SHP77 treated with DMSO at 0.1 percent for 48 hours (cell line): ENCODE measurements around the gene EFNA1.
"Not testable (repeated sequence)": the region's sequence is repeated elsewhere in the genome, so short reads cannot be mapped to it uniquely, and the experiment has no call there.

ENCODE experiments used
- DNase-seq: peaks from one replicate; lab custom pipeline; 2025; lab: John Stamatoyannopoulos, UW

EFNA1 gene

DNA sequence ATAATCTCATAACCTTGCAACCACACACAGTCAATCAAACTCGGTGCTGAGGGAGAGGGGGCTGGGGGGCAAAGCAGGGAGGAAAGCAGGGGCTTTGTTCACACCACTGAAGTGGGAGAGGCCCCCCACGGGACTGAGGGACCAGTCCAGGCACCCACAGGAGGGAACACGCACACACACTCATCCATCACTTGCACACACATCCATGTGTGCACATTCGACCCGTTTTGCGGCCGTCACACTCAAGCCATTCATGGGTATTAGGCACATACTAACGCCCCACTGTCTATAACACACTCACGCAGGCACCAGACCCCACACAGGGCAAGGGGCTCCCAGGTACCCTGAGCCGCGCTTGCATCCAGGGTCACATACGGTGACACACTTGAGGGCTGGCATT is 35.0 kb upstream of the EFNA1 start:
- no peak for DNase-seq

DNA sequence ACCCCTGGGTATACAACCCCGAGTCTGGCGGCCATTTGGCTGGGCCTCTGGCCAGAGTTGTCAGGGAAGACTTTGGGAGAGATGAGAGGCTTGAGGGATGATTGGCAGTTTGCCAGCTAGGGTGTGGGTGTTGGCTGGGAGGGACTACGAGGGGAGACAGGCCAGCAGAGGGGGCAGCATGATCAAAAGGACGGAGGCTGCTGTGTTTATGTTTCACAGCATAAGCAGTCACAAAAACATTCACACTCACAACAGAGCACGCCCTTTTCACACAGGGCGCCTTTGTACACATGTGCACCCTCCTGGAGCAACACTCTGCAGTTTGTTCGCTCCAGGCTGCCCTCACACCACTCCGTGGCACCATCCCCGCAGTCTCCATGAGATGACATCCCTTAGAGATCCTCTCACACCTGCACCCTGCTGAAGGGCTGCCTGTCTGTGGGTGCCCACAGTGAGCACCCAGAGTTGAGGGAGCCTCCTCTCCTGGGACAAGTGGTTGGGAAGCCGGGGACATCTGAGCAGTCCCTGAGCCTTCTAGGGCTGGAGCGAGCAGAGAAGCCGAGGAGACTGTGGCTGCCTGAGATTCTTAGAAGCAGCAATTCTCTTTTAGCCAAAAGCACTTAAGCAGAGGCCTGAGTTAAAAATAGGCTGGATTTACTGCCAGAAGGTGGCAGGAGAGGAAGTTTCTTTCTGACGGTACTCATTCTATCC is 33.6 kb upstream of the EFNA1 start:
- peak; percentile 91 for DNase-seq

DNA sequence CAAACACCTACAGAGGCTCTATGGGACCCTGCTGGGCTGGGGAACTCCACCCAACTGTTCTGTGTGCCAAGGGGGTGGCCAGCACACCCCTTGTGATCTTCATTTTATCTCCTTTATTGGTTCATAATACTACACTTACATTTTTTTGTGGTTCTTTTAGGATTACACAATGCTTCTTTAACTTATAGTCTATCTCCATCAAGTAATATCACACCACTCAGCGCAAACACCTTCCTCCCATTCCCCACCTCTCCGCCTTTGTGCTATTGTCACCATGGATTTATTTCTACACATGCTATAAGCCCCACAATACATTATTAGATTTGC is 33.1 kb upstream of the EFNA1 start:
- DNase-seq, result no peak

DNA sequence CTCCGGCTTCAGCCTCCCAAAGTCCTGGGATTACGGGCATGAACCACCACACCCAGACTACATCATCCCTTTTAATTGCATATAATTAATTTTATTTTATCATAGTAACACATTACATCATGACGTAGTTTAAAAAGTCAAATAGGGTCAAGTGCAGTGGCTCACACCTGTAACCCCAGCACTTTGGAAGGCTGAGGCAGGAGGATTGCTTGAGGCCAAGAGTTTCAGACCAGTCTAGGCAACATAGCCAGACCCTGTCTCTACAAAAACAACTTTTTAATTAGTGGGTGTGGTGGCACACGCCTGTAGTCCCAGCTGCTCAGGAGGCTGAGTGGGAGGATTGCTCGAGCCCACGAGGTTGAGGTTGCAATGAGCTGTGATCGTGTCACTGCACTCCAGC is 28.3 kb upstream of the EFNA1 start:
- DNase-seq, result no peak

DNA sequence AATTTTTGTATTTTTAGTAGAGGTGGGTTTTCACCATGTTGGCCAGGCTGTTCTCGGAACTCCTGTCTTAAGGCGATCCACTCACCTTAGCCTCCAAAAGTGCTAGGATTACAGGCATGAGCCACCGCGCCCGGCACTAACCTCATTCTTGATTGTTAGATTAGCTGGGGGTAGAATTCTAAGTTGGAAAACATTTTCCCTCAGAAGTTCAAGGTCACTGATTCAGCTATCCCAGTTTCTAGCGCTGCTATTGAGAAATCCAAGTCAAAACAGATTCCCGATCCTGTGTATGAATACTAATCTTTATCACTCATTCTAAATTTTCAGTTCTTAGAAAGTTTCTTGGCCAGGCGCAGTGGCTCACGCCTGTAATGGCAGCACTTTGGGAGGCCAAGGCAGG is 24.4 kb upstream of the EFNA1 start:
- DNase-seq, result no peak

DNA sequence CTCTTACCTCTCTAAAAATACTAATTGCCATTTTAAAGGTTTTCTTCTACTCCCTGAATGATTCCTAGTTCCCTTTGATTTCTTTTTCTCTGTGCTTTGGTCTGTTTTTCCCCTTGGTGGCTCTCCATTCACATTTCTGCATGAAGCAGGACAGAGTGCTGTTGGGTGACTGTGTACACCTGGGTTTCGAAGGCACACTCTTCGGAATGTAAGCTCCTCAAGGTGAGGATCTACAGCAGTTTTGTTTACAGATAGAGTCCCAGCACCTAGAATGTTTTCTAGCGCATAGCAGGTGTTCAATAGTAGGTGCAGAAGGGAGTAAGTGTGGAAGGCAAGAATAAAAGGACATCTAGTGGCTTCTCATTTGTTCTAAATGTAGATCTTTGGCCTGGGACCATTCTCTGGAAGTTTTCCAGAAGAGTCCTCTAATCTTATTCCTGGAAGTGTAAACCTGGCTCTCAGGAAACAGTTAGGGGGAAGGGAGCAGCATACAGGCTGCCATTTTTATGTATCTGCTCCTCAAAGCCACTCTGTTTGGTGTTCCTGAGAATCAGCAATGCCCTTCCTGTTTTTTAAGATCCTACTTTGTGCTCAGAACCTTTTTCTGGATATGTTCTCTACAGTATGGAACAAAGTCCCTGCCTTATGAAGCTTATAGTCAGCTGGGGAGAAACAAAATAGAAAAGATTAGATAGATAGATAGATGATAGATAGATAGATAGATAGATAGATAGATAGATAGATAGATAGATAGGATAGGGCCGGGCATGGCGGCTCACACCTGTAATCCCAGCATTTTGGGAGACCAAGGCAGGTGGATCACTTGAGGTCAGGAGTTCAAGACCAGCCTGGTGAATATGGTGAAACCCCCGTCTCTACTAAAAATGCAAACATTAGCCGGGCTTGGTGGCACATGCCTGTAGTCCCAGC is 22.8 kb upstream of the EFNA1 start:
- no peak for DNase-seq

DNA sequence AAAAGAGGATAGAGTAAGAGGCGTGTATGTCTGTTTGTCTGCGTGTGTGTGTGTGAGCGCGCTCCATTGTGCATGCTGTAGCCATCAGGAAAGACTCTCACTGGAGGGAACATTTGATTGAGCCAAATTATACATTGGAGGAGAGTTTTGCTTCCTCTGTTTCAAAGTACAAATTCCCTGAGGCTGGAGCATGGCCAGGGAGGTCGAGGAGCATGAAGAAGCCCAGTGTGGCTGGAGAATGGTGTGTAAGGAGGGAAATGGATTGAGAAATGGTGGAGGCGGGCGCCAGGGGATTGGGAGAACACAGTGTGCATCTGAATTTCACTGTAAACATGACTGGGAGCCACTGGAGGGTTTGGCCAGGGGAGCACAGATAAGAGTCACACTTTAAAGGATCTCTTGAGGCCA is 22.1 kb upstream of the EFNA1 start:
- no peak for DNase-seq

DNA sequence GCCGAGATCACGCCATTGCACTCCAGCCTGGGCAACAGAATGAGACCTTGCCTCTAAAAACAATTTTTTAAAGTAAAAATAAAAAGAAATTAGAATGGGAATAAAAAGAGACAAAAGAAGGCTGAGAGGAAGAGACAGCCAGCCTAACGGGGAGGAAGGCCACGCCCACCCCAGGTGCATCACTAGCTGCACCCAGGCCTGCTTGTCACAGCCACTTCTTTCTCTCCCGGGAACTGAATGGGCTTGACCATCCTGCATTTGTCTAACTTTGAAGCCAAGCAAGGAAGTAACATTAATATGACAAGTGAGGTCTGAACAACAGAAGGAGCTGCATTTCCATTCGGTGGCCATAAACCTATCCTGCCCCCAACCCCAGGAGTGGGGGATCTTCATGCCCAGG is 20.8 kb upstream of the EFNA1 start:
- DNase-seq, result peak; percentile 14

DNA sequence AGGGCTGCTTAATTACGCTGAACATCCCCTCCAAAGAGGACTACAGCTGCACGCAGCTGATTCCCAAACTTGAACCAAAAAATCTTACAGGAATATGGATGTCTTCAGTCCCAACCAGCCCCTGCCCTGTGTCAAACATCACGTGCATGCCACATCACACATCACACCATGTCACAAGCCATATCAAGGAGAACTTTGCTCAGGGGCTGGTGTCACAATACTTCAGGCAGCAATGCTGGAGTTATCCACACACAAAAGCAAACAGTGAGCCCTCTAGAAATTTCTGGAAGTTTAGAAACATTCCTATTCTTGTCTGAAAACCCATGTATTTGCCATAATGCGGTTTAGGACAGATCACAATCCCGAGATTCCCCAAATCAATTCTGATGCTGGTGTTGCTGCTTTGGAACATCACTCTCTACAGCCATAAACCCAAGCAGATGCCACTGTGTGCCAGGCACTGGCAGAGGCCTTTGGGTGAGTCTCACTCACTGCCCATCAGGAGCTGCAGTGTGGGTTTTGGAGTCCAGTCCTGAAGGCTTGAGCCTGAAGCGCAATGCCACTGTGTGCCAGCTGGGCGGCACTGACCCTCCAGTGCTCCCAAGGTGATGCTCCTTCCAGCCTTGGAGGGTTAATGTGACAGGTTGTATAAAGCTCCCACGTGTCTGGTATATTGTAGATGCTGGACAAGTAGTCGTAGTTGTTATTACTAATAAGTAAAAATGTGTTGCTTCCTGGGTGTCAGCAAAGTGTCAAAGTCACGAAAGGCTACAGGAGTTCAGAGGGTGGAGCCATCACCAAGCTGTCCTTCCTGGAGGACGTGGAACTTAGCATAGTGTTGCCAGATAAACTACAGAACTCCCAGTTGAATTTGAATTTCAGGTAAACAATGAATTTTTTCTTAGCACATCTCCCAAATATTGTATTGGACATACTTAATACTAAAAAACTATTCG is 20.1 kb upstream of the EFNA1 start:
- no peak for DNase-seq

DNA sequence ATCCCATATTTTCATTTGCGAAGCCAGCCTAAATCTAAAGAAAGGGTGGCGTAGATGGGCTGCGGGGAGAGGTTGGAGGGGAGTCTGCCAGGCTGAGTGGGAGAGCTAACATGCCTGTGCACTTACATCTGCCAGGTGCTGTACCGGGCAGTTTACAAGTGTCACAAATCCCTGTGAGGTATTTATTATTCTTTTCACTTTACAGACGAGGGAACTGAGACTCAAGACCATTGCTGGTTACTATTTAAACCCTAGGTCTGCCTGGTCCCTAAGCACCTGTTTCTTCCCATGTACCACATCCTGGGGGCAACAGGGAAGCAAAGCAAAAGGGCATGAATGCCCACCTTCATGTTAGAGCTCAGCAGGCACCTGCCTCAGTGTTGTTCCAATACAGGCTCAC is 19.4 kb upstream of the EFNA1 start:
- DNase-seq, result no peak

DNA sequence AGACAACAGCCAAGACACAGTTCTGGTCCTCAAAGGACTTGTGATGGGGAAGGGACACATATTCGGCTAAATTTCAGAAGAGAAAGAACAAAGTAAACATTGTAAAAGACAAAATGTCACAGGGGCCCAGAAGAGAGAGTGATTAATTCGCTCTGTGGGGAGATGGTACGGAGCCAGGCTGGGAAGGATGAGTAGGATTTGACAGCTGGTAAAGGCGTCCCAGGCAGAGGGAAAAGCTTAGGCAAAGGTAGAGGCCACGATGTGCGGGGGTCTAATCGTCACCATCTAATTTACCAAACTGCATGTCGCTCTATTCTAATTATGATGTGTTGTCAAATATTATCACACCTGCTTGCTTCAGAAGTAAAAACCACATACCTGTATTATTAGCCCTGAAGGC is 17.3 kb upstream of the EFNA1 start:
- no peak for DNase-seq

DNA sequence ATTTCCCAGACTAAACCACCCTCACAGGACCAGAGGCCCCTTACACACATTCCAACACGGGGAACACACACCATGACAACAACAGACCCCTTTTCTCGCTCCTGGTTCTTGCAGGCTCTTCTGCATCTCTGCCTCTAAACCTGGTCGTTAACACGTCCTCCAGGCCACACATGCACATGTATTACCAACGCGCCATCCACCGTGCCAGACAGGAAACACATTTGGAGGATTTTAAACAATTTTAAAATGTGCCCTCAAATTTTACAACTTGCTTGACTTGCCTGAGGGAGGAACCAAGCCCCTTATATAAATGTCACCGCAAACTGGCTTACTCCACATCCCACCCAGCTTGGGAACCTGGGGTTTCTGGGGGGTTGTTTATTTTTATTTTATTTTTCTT is 16.9 kb upstream of the EFNA1 start:
- DNase-seq, result no peak

DNA sequence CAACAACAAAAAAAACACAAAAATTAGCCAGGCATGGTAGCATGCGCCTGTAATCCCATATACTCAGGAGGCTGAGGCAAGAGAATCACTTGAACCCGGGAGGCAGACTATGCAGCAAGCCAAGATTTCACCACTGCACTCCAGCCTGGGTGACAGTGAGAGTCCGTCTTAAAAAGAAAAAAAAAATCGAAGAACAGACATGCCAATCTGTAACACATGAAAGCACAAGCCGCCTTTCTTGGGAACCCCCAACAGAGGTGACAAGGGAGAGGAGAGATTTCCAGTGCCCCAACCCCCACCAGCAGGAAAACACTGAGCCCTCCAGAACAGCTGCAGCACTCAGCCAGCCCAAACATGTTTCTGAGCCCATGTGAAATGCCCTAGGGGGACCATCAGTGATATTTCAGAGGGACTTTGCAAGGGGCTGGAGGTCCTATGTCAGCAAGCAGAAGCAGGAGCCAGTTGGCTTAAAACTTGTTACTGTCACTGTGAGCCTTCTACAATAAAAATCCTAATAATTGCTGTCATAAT is 14.2 kb upstream of the EFNA1 start:
- no peak for DNase-seq

DNA sequence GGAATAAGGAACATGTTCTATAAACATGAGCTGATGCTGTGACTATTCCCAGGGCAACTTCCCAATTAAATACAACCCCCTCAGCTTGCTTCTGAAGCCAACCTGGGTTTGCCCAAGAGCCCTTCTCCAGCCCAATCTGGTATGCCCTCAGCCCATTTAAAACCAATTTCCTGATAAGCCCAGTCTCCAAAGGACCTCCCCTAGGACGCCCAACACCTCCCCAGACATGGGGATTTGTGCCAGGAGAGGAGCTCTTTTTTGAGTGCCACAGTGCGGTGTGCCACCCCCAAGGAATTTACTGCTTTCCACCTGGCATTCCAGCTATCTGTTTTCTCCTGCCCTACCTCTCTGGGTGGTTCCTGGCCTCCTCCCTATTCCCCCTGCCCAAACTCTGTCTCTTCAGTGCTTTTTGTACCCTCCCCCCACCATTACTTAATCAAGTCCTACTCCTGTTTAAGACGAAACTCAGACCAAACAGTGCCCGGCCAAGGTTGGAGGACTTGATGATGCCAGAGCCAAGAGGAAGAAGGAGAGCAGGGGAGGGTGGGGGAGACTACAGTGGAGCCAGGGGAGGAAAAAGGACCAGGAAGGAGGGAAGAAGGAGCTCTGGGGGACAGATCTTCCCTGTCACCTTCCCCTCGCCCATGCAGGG is 11.4 kb upstream of the EFNA1 start:
- no peak for DNase-seq

DNA sequence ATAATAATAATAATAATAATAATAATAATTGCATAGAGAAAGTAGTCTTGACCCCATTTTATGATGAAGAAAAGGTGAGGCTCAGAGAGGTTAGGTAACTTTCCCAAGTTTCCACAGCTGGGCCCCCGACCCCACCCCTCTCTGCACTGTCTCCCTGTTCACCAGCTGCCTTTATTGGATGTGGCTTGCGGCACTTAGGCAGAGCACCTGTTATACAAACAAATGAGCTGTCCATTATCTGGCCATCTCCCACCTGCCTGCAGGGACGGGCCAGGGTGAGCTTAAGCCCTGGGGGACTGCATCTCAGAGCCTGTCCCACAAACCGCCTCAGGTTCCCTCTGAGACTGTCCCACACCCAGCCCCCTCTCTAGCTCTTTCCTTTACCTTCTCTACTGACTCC is 10.1 kb upstream of the EFNA1 start:
- DNase-seq, result peak; percentile 57

DNA sequence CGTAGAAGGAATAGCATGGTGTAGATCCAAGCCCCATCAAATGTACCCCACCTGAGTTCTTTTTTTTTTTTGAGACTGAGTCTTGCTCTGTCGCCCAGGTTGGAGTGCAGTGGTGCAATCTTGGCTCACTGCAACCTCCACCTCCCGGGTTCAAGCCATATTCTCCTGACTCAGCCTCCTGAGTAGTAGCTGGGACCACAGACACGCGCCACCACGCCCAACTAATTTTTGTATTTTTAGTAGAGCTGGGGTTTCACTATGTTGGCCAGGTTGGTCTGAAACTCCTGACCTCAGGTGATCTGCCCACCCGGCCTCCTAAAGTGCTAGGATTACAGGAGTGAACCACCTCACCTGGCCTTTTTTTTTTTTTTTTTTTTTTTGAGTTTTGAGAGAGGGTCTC is 9.6 kb upstream of the EFNA1 start:
- DNase-seq, result not testable (repeated sequence)

DNA sequence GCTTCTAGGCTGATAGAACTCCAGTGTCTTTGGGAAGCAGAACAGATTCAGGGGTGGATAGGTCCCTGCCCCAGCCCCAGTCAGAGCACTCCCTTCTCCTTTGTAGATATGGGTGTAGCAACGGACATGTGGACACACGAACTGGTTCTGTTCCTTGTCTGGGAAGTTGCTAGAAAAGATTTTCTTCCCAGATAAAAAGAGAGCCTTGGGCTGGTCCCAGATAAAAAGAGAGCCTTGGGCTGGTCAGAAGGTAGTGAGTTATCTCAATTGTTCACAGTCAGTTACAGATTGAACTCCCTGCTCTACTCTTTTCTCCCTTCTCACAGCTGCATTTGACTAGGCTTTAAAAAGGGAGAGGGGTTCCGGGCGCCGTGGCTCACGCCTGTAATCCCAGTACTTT is 7.4 kb upstream of the EFNA1 start:
- no peak for DNase-seq

DNA sequence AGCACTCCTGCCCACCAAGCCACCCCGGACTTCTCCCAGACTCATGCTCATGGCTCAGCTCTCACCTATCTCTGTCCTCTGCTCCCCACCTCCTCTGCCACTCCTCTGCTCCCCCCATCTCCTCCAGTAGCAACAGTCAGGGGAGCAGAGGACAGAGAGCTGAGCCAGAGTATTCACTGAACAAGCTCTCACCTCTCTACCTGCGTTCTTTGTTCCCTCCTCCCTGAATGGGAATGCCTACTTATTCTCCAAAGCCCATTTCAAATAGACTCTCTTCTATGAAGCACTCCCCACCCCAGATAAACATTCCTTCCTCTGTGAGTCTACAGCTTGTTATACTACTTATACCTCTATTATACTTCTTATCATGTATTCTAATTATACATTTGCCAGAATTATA is 6.4 kb upstream of the EFNA1 start:
- no peak for DNase-seq

DNA sequence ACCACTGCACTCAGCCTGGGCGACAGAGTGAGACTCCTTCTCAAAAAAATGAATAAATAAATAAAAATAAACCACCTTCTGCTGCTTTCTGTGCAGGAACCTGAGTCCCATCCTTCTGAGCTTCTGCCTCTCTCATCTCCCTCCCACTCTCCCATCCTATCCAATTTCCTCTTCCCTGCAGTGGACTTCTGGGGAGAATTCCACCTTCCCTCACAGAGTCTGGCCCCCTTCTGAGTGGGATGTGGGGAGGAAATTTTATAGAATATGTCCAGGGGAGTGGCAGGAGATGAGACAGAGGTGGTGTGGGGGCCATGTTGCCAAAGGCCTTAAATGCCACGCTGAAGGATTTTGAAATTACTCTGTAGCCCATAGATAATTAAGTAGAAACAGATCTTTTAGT is 5.4 kb upstream of the EFNA1 start:
- DNase-seq, result no peak

DNA sequence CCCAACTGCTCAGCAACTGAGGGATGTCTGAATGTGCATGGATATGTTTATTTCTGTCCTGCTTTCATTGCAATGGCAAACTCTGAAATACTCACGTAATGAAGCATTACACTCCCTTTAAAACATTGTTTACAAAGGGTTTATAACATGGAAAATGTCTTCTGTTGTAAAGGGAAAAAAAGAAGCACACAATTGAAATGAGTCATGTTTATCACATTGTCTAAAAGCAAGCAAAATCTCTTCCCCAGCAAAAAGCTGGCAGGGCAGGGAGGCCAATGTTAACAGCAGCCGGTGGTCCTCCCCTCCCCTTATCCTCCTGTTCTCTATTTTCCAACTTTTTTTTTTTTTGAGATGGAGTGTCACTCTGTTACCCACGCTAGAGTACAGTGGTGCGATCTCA is 3.9 kb upstream of the EFNA1 start:
- no peak for DNase-seq
